Naive thymus-derived CD8-positive, alpha-beta T cell (primary cell): Measurements from ENCODE around the gene SP110. TPM values are rescaled to one million over a fixed set of nuclear protein-coding genes. Genes with fewer than 3 reads are reported as not detected.
A peak's percentile ranks its signal among the peaks of the same experiment; 100 is the strongest.
"Not testable (repeated sequence)": the region's sequence is repeated elsewhere in the genome, so short reads cannot be mapped to it uniquely, and the experiment has no call there.

Experiments
- ATAC-seq, 2 donors: fragments of 150-1000 bp; cut with Tn5 transposase in 1 of 2; sonication (Bioruptor Pico), chemical (Tn5 transposase) in 1 of 2; 1 replicate in 1 of 2; 2 replicates in 1 of 2; pipeline ENCODE4 v1.10.0; 2021; ENCODE audit warnings: mild to moderate bottlenecking in 2 of 2, moderate library complexity in 2 of 2
- POLR2A ChIA-PET: fragments of 350-600 bp; sonication (Branson Sonifier 250); formaldehyde crosslinking; loops from one replicate; lab custom pipeline; 2021; ENCODE audit warnings: antibody characterized with exemption; lab: Charles Lee
- DNase-seq, 10 donors: peaks; one replicate each; pipeline versions ENCODE4 v3.0.0 to v3.0.0-alpha.2; 2020 to 2022
- H3K27ac Mint-ChIP-seq, 10 donors: one replicate each; pipeline ENCODE4 v1.8.0; 2020 to 2022; ENCODE audit warnings: mild to moderate bottlenecking in 10 of 10, mixed read lengths in 10 of 10, moderate library complexity in 4 of 10, inconsistent platforms in 1 of 10
- H3K27me3 Mint-ChIP-seq, 5 donors: one replicate each; pipeline ENCODE4 v1.8.0; 2021 to 2022; ENCODE audit warnings: mixed read lengths in 5 of 5
- H3K36me3 Mint-ChIP-seq, 3 donors: one replicate each; pipeline ENCODE4 v1.8.0; 2020 to 2022; ENCODE audit warnings: mixed read lengths in 3 of 3, mild to moderate bottlenecking in 2 of 3, inconsistent platforms in 1 of 3
- H3K4me1 Mint-ChIP-seq, 4 donors: one replicate each; pipeline ENCODE4 v1.8.0; 2021 to 2022; ENCODE audit warnings: mixed read lengths in 4 of 4
- H3K4me3 Mint-ChIP-seq, 10 donors: one replicate each; pipeline ENCODE4 v1.8.0; 2020 to 2022; ENCODE audit warnings: mild to moderate bottlenecking in 10 of 10, mixed read lengths in 10 of 10, moderate library complexity in 6 of 10, inconsistent platforms in 1 of 10
- H3K9me3 Mint-ChIP-seq, 9 donors: one replicate each; pipeline ENCODE4 v1.8.0; 2020 to 2022; ENCODE audit warnings: mixed read lengths in 9 of 9, mild to moderate bottlenecking in 3 of 9, inconsistent platforms in 1 of 9, moderate library complexity in 1 of 9
- polyA plus RNA-seq, 3 donors: library from polyadenylated mRNA; unstranded; fragments of 300-500 nt; fragmentation: Illumina TruSeq; gene quantifications; one replicate each; pipeline ENCODE4 v1.2.3, GENCODE V29; 2021
- total RNA-seq, 8 experiments: library from RNA in 2 of 8; stranded (reverse) in 2 of 8; gene quantifications; one replicate each; pipeline ENCODE4 v1.2.3 and lab custom pipeline; 2021 to 2026

SP110 gene
- total and polyA plus RNA-seq, 5 experiments from 2014 or later = 82.8 to 121 (median 115) TPM

DNA sequence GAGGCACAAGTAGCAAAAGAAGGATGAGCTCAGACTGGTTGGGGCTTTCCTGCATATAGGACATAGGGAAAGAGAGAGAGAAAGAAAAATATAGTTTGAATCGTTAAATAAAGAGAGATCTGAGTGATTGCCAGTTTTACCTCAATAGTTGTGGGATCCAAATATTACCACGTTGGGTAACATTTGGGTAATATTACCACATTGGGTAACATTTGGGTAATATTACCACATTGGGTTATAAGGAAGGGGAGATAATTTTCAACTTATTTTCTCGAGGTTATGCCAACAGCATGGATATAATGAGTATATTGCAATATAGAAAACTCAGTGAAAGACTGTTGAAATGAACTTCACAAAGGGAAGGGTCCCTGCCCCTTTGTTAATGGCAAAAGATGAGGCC, 26.4 kb upstream of the SP110 start:
- POLR2A ChIA-PET = no interaction called here
- Mint-ChIP-seq H3K36me3 (peaks cover 0 to 10% (median 9%) of the 10 kb centered on the region in 3 donors), H3K27ac (no peak overlapping the region)

DNA sequence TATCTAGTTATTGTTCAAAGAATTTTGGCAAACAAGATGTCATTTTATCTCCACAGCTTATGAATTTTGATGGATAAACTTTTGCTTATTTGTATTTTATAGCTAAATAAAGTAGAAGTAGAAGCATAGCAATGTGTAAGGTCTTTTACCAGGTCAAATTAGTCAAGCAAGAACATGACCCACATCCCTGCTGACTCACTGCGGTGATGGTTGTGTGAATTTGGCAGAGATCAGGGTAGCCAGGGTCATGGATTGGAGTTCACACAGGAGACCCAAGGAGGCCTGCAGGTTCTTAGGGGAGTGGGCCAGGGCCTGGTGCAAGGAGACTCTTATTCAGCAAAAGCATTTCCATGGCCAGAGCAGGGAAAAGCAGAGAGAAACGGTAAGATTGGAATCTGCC, 24.4 kb upstream of the SP110 start:
- peaks cover 0 to 3% (median 0%) of the 10 kb centered on the region in 4 donors for H3K4me1 Mint-ChIP-seq
- H3K4me3 Mint-ChIP-seq = no peak overlapping the region
- no peak overlapping the region for H3K27ac Mint-ChIP-seq
- no peak for ATAC-seq
- H3K27me3 Mint-ChIP-seq = no peaks in the 10 kb centered on the region
- POLR2A ChIA-PET = no interaction called here
- no peak for DNase-seq
- H3K36me3 Mint-ChIP-seq = peaks cover 10 to 24% (median 22%) of the 10 kb centered on the region in 3 donors
- H3K9me3 Mint-ChIP-seq = no peaks in the 10 kb centered on the region

More for the DNA sequence above, 26.4 kb upstream of the SP110 start:
- no peaks in the 10 kb centered on the region for H3K27me3 Mint-ChIP-seq
- peaks cover 0 to 3% (median 1%) of the 10 kb centered on the region in 4 donors for H3K4me1 Mint-ChIP-seq
- no peaks in the 10 kb centered on the region for H3K9me3 Mint-ChIP-seq
- no peak overlapping the region for H3K4me3 Mint-ChIP-seq
- ATAC-seq (no peak), DNase-seq (no peak)

GRCh38 chr2:230234845-230235244, 15.1 kb upstream of the SP110 start:
- no peaks in the 10 kb centered on the region for H3K27me3 Mint-ChIP-seq
- H3K9me3 Mint-ChIP-seq = peaks cover 7 to 18% (median 12%) of the 10 kb centered on the region in 9 donors
- peaks cover 0 to 43% (median 13%) of the 10 kb centered on the region in 4 donors for H3K4me1 Mint-ChIP-seq
- peaks cover 26 to 59% (median 33%) of the 10 kb centered on the region in 3 donors for H3K36me3 Mint-ChIP-seq
- peak overlapping the region in 2 of 10 donors; percentile 19 to 72 for H3K27ac Mint-ChIP-seq
- H3K4me3 Mint-ChIP-seq = no peak overlapping the region
- ATAC-seq (no peak), DNase-seq (no peak)
- POLR2A ChIA-PET = no interaction called here

DNA sequence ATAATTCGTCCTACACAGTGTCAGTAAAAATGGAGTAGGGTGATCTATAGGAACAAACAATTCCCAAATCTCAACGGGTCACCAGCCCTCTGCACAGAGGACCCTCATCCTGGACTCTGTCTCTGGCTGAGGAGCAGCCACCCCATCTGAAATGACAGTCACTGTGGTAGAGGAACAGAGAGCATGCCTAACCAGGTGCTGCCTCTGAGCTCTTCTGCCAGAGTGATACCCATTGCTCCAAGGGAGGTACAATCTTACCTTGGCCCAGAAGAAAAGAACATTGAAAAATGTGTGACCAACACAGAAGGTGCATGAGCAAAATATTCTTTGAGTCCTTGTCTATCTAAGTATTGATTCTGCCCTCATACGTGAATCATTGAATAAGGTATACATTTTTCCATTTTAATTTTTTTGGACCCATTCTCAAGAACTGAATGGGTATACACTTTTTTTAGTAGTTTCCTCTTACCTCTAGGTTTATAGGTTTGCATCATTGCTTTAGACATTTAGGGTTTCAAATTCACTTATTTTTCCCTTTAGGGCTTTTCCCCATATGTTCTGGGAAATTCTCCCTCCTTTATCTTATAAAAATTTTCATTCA, 14.4 kb upstream of the SP110 start:
- H3K27me3 Mint-ChIP-seq = no peaks in the 10 kb centered on the region
- H3K27ac Mint-ChIP-seq = peak overlapping the region in 3 of 10 donors; percentile 19 to 67 (median 58)
- H3K36me3 Mint-ChIP-seq = peaks cover 28 to 57% (median 34%) of the 10 kb centered on the region in 3 donors
- DNase-seq (no peak), ATAC-seq (no peak)
- H3K4me3 Mint-ChIP-seq = no peak overlapping the region
- peaks cover 7 to 20% (median 12%) of the 10 kb centered on the region in 9 donors for H3K9me3 Mint-ChIP-seq
- peaks cover 0 to 48% (median 13%) of the 10 kb centered on the region in 4 donors for H3K4me1 Mint-ChIP-seq
- POLR2A ChIA-PET = no interaction called here

DNA sequence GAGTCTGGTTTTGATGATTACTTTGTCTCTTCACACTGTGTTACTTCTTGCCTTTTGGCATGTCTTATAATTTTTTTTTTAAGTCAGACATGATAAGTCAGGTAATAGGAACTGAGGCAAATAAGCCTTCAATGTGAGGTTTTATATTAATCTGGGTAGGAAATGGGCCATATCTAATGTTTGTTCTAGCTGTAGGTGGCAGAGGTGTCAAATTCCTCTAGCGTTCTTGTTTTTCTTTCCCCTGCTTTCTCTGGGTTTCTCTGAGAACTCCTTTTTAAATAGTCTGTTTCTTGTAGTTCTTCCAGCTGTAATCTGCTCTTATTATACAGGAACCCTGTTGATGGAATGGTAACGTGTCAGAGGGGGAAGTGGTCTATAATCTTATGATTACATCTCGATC, 11.5 kb upstream of the SP110 start:
- peaks cover 7 to 23% (median 12%) of the 10 kb centered on the region in 9 donors for H3K9me3 Mint-ChIP-seq
- H3K4me1 Mint-ChIP-seq = peaks cover 13 to 75% (median 31%) of the 10 kb centered on the region in 4 donors
- H3K27ac Mint-ChIP-seq = peak overlapping the region in 2 of 10 donors; percentile 46 to 81
- DNase-seq (no peak), ATAC-seq (no peak)
- H3K27me3 Mint-ChIP-seq = no peaks in the 10 kb centered on the region
- H3K4me3 Mint-ChIP-seq = peak overlapping the region in 2 of 10 donors; percentile 32 to 43
- POLR2A ChIA-PET = no interaction called here
- peaks cover 22 to 34% (median 29%) of the 10 kb centered on the region in 3 donors for H3K36me3 Mint-ChIP-seq

- H3K4me3 Mint-ChIP-seq = peak overlapping the region in 5 of 10 donors; percentile 7 to 69 (median 37)
- H3K36me3 Mint-ChIP-seq = peaks cover 22 to 29% (median 29%) of the 10 kb centered on the region in 3 donors
- no peaks in the 10 kb centered on the region for H3K27me3 Mint-ChIP-seq
- ATAC-seq = no peak
- POLR2A ChIA-PET = no interaction called here
- H3K27ac Mint-ChIP-seq = peak overlapping the region in 3 of 10 donors; percentile 46 to 81 (median 74)
- peaks cover 7 to 23% (median 12%) of the 10 kb centered on the region in 9 donors for H3K9me3 Mint-ChIP-seq
- H3K4me1 Mint-ChIP-seq = peaks cover 16 to 81% (median 33%) of the 10 kb centered on the region in 4 donors
- no peak for DNase-seq
Measured at GRCh38 chr2:230230496-230231200, 10.9 kb upstream of the SP110 start.

DNA sequence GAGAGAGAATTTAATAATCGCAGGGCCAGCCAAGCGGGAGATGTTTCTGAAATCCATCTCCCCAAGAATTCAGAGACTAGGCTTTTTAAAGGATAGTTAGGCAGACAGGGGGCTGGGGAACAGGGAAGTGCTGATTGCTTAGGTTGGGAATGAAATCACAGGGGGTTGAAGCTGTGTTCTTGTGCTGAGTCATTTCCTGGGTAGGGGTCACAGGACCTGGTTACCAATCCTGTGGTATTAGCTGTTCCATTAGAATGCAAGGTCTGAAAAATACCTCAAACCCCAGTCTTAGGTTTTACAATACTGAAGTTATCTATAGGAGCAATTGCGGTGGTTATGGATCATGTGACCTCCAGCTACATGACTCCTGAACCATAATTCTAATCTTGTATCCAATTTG, 10.3 kb upstream of the SP110 start:
- no peaks in the 10 kb centered on the region for H3K27me3 Mint-ChIP-seq
- DNase-seq (no peak), ATAC-seq (no peak)
- peak overlapping the region in 1 of 10 donors; percentile 46 for H3K27ac Mint-ChIP-seq
- POLR2A ChIA-PET = no interaction called here
- H3K4me1 Mint-ChIP-seq = peaks cover 20 to 84% (median 39%) of the 10 kb centered on the region in 4 donors
- H3K36me3 Mint-ChIP-seq = peaks cover 22 to 28% (median 24%) of the 10 kb centered on the region in 3 donors
- peak overlapping the region in 1 of 10 donors; percentile 30 for H3K4me3 Mint-ChIP-seq
- peaks cover 7 to 23% (median 12%) of the 10 kb centered on the region in 9 donors for H3K9me3 Mint-ChIP-seq

DNA sequence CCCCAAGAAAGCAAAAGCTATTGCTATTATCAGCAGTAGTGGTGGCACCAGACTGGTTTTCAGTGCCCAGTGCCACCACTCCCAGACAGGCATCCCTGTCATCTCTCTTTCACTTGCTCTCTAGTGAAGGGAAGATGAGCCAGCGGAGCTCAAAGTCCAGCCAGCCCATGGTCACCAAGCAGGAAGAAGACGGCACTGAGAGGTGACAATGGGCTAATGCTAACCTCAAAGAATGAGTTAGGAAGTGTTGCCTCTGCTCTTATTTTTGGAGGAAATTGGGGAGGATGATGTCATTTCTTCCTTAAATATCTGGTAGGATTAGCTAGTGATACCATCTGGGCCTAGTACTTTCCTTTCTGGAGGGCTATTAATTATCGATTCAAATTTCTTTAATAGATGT, 7.4 kb upstream of the SP110 start:
- Mint-ChIP-seq H3K4me3 (peak overlapping the region; percentile 39 to 82 (median 66)), H3K27ac (peak overlapping the region in 8 of 10 donors; percentile 25 to 99 (median 70)), H3K4me1 (peaks cover 26 to 91% (median 48%) of the 10 kb centered on the region in 4 donors), H3K36me3 (peaks cover 17 to 27% (median 20%) of the 10 kb centered on the region in 3 donors), H3K27me3 (no peaks in the 10 kb centered on the region), H3K9me3 (peaks cover 7 to 23% (median 12%) of the 10 kb centered on the region in 9 donors)
- DNase-seq = no peak
- POLR2A ChIA-PET = no interaction called here
- no peak for ATAC-seq

- DNase-seq = peak in 3 of 10 donors; percentile 20 to 23 (median 21)
- Mint-ChIP-seq H3K4me3 (peak overlapping the region; percentile 75 to 96 (median 86)), H3K9me3 (peaks cover 5 to 19% (median 10%) of the 10 kb centered on the region in 9 donors), H3K27ac (peak overlapping the region; percentile 91 to 99 (median 96)), H3K27me3 (no peaks in the 10 kb centered on the region), H3K36me3 (peaks cover 12 to 18% (median 14%) of the 10 kb centered on the region in 3 donors), H3K4me1 (peaks cover 24 to 93% (median 47%) of the 10 kb centered on the region in 4 donors)
- POLR2A ChIA-PET = interaction anchor here (0.7 to 1.0 kb wide), 3 partner anchors 36 to 63 kb away, joined by 3 to 4 read pairs (median 4); no protein-coding TSS in a partner anchor
- peak; percentile 47 to 56 for ATAC-seq
Measured at GRCh38 chr2:230226051-230226551, 6.3 kb upstream of the SP110 start.

DNA sequence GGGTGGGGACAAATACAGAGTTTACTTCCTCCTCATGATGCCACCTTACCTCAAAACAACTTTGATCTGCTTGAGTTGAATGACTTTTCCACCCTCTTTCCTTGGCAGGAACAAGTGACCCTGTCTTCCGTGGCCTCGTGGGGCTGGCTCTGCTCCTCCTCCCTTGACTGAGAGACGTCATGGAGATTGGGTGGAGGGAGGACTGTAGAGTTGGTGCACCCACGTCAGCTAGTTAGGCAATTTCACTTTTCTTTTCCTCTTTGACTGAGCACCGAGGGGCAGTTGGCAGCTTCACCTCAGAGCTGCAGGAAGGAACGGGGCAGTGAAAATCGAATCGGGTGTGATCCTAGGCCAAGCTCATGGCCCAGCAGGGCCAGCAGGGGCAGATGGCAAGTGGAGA, 5.7 kb upstream of the SP110 start, which contains the start of gene SP140:
Gene SP140, plus strand, starts transcription at position 251 of the 400 bp plus-strand sequence. Its CDS starts 109 bp downstream, at position 360.
- DNase-seq (peak; percentile 25 to 83 (median 66)), ATAC-seq (peak; percentile 87 to 92)
- Mint-ChIP-seq H3K27ac (peak within 1 kb of the TSS; percentile 91 to 99 (median 96)), H3K4me1 (peaks cover 20 to 87% (median 46%) of the 10 kb centered on the region in 4 donors), H3K9me3 (peaks cover 0 to 13% (median 3%) of the 10 kb centered on the region in 9 donors), H3K4me3 (peak within 1 kb of the TSS; percentile 75 to 96 (median 86)), H3K36me3 (peaks cover 6 to 12% (median 8%) of the 10 kb centered on the region in 3 donors), H3K27me3 (no peaks in the 10 kb centered on the region)
- POLR2A ChIA-PET = interaction anchor here (0.8 to 1.0 kb wide), 3 partner anchors 18 to 185 kb away, joined by 3 read pairs; no protein-coding TSS in a partner anchor

GRCh38 chr2:230224458-230224857, 4.7 kb upstream of the SP110 start:
- POLR2A ChIA-PET = interaction anchor here (0.6 to 0.9 kb wide), 2 partner anchors 17 to 186 kb away, joined by 3 to 4 read pairs; no protein-coding TSS in a partner anchor
- DNase-seq = no peak

GRCh38 chr2:230222829-230223228, 3.0 kb upstream of the SP110 start:
- H3K27me3 Mint-ChIP-seq, H3K36me3 Mint-ChIP-seq, H3K9me3 Mint-ChIP-seq, DNase-seq, ATAC-seq, POLR2A ChIA-PET: not testable (repeated sequence)
- Mint-ChIP-seq H3K4me1 (peaks cover 34 to 83% (median 54%) of the 10 kb centered on the region in 4 donors), H3K4me3 (peak overlapping the region in 1 of 10 donors; percentile 15), H3K27ac (peak overlapping the region in 5 of 10 donors; percentile 38 to 99 (median 62))

More at GRCh38 chr2:230224458-230224857, 4.7 kb upstream of the SP110 start:
- ATAC-seq = no peak
- Mint-ChIP-seq H3K4me1 (peaks cover 27 to 88% (median 55%) of the 10 kb centered on the region in 4 donors), H3K4me3 (peak overlapping the region in 1 of 10 donors; percentile 96), H3K36me3 (peaks cover 0 to 5% (median 0%) of the 10 kb centered on the region in 3 donors), H3K27ac (peak overlapping the region in 9 of 10 donors; percentile 91 to 99 (median 96)), H3K9me3 (peaks cover 0 to 4% (median 0%) of the 10 kb centered on the region in 9 donors), H3K27me3 (no peaks in the 10 kb centered on the region)
